Measurements from ENCODE around the gene SNTG2. TPM values are rescaled to one million over a fixed set of nuclear protein-coding genes. Genes with fewer than 3 reads are reported as not detected.

The SNTG2 gene
- total RNA-seq, 1 donor from 2014 or later = 1.0 TPM

DNA sequence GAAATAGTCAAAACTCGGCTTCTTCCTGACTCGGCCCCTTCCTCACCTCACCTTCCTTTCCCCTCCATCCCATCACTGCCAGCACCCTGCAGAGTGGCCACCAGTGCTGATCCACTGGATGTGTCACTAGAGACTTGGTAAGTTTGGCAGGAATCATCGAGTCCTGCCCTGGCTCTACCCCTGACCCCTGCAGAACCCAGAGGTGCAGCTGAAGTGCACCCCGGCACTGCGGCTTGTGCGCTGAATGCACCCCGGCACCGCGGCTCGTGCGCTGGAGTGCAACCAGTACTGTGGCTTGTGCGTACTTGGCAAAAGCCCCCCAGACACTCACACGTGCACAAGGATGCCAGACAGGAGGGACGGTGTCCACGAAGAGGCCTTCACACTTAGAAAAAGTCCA is 206.5 kb downstream of the SNTG2 start:
- no peak for DNase-seq (ENCODE audit: low spot score)
- intact Hi-C loops (cut with DNase I) = no loop called here

DNA sequence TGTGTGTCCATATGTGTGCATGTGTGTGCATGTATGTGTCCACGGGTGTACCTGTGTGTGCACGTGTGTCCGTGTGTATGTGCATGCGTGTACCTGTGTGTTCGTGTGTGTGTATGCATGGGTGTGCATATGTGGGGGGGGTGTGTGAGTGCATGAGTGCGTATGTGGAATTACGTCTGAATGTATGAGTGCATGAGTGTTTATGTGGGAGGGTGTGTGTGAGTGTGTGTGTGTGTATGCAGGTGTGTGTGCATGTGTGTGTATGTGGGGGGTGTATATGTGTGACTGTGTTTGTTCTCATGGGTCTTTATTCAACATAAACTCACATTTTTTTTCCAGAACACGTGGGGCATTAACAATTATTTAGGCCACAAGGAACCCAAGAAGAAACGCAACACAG is 208.4 kb downstream of the SNTG2 start:
- intact Hi-C loops (cut with DNase I) = no loop called here
- DNase-seq (ENCODE audit: low spot score) = no peak

DNA sequence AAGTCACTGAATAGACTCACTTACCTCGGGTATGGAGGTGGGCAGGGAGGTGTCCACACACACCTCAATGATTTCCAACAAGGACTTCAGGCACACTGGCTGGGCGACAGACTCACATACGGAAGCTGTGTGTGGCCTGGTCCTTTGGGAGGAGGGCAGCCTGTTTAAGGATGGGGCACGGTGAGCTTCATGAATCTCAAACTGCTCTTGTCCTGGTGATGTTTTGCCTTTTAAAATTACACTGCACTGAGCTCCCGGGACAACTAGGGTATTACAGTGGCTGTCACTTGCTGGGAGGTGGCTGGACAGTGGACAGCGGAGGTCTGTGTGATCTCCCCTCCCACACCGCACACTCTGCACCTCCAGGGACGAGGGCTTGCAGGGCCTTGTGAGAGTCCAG is 211.6 kb downstream of the SNTG2 start:
- no peak for DNase-seq (ENCODE audit: low spot score)
- intact Hi-C loops (cut with DNase I) = no loop called here

DNA sequence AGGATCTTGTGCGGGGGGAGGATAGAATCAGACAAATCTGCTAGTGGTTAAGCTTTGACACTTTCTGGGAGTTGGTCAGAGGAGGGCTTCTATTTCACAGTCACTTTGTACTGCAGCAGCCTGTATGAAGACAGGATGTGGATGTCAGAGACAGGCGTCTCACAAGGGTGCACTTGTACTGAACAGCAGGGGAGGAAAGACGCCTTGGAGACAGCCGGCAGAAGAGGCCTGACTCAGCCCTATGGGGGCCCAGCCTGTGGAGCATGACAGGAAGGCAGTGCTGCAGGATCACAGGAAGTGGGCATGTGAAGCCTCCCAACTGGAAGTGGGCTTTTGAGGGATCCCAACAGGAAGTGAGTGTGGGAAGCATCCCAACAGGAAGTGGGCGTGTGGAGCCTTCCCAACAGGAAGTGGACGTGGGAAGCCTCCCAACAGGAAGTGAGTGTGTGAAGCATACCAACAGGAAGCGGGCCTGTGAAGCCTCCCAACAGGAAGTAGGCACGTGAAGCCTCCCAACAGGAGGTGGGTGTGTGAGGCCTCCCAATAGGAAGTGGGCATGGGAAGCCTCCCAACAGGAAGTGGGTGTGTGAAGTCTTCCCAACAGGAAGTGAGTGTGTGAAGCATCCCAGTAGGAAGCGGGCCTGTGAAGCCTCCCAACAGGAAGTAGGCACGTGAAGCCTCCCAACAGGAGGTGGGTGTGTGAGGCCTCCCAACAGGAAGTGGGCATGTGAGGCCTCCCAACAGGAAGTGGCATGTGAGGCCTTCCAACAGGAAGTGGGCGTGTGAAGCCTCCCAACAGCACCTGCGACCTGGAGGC is 212.3 kb downstream of the SNTG2 start:
- no peak for DNase-seq (ENCODE audit: low spot score)
- intact Hi-C loops (cut with DNase I) = no loop called here

DNA sequence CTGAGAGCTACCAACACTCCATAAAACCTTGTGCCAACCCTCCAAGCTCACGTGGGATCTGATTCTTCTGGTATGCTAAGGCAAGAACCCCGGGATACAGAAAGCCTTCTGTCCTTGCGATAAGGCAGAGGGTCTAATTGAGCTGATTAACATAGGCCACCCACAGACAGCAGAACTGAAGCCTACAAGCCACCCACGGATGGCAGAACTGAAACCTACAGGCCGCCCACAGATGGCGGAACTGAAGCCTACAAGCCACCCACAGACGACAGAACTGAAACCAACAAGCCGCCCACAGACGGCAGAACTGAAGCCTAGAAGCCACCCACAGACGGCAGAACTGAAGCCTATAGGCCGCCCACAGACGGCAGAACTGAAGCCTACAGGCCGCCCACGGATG is 216.3 kb downstream of the SNTG2 start:
- no peak for DNase-seq (ENCODE audit: low spot score)
- intact Hi-C loops (cut with DNase I) = no loop called here

DNA sequence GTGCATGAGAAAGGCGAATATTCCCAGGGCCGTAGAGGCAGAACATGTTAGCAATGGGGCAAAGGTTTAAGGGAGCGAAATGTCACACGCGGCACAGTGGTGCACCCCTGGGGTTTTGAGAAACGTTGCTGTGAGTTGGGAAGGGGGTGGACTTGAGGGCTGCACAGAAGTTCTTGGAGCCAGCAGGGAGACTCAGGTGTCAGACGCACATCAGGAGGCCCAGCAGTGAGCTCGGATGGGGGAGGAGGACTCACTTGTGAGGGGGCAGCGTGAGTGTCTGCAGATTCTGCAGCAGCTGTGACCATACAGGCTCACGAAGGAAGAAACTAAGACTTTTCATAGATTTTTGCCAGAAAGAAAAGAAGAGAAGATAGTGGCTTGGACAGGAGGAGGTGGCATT is 218.2 kb downstream of the SNTG2 start:
- DNase-seq (ENCODE audit: low spot score) = no peak

DNA sequence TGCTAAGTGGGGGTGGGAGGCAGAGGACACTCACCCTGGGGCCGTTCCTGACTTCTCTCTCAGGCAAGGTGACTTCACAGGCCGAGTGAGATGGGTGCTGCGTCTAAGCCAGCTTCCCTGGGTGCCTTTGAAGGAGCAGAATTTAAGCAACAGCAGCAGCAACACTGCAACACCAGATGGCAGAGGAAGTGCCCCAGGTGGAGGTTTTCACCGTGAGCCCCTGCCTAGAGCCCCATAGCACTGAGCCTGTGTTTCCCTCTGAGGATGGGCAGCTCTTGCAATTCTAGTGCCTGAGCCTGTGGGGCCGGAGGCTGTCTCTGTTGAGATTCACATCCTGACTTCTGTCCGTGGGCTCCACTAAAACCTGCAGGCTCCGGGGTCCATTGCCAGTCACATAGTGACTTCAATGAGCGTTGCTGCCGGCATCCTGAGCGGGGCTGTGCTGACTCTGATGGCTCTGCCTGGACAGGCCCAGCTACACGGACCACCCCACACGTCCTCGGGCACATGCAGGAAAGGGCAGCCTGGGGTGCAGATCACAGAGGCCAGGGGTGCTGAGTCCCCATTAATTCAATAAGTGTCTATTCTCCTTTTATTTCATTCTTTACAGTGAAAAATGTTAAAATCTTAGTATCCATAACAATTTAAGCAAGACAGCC is 218.8 kb downstream of the SNTG2 start:
- DNase-seq (ENCODE audit: low spot score) = no peak
- intact Hi-C loops (cut with DNase I) = no loop called here

More for the DNA sequence above, 218.2 kb downstream of the SNTG2 start:
- intact Hi-C loops (cut with DNase I) = no loop called here

DNA sequence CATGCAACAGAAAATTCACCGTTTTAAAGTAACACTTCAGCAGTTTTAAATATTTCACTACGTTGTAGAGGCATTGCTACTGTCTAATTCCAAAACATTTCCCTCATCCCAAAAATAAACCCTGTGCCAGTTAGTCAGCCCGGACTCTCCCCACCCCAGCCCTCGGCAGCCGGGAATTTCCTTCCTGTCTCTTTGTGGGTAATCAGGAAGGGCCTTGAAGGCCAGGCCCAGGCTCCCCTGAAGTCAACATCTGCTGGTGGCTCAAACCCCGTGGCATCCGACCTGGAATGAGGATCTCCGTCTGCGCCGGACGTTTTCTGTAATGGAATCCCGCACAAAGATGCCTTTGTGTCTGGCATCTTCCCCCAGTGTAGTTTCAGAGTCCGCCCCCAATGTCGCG is 219.6 kb downstream of the SNTG2 start:
- intact Hi-C loops (cut with DNase I) = no loop called here
- no peak for DNase-seq (ENCODE audit: low spot score)

DNA sequence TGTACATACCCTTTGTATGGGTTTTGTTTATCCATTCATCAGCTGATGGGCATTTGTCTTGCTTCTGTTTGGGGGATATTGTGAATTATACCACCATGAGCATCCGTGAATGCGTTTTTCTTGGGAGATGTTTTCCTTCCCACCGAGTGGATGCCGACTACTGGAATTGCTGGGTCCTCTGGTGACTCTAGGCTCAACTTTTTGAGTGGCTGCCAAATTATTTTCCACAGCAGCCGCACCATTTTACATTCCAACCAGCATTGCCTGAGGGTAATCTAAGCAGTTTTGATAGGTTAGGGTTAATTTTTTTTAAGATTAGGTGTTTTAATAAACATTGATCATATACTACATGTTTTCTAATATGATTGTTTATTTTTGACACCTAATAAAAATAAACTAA is 220.1 kb downstream of the SNTG2 start:
- DNase-seq (ENCODE audit: low spot score) = no peak
- intact Hi-C loops (cut with DNase I) = no loop called here

DNA sequence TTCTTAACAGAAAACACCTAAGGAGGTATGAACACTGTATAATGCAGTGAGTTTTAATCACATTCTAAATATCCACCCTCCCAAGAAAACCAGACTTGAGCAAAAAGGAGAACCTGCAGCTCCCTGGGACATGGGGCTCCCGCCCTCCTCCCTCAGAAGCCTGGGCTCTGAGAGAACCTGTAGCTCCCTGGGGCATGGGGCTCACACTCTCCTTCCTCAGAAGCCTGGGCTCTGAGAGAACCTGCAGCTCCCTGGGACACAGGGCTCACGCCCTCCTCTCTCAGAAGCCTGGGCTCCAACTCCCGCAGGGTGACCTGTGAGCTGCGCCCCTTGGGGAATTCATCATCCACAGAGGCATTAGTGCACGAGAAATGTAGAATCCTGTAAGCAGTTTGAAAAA is 222.9 kb downstream of the SNTG2 start:
- intact Hi-C loops (cut with DNase I) = no loop called here
- no peak for DNase-seq (ENCODE audit: low spot score)

DNA sequence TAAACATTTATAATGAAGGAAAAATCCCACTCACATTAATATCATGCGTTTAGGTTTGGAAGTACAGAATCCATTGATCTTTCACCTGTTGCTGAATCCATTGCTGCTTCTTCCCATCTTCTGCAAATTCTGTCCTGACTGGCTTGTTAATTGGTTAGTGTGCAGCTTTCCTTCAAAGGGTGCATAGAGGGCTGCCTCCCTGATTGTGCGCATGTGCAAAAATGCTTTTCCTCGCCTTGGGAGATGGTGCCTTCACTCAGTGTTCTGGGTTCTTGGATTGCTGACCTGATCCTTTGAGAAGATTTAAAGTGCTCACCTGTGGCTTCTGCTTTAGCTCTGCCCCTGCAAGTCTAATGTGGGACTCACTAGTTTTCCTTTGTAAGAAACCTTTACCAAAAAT is 231.2 kb downstream of the SNTG2 start:
- intact Hi-C loops (cut with DNase I) = no loop called here
- DNase-seq (ENCODE audit: low spot score) = no peak

DNA sequence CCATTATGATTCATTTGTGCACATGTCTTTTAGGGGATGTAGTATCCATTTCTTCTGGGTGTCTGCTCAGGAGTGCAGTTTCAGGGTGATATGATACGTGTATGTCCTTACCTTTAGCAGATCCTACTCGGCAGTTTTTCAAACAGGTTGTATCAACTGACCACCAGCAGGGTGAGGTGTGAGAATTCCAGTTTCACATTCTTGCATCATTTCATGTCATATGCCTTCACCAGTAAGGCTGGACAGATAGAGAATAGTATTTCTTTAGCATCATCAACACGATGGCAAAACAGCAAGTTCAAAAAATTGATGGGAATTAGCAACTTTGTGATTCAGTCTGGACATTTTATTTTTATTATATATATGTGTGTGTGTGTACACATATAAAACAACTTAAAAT is 232.7 kb downstream of the SNTG2 start:
- DNase-seq (ENCODE audit: low spot score) = no peak
- intact Hi-C loops (cut with DNase I) = no loop called here

DNA sequence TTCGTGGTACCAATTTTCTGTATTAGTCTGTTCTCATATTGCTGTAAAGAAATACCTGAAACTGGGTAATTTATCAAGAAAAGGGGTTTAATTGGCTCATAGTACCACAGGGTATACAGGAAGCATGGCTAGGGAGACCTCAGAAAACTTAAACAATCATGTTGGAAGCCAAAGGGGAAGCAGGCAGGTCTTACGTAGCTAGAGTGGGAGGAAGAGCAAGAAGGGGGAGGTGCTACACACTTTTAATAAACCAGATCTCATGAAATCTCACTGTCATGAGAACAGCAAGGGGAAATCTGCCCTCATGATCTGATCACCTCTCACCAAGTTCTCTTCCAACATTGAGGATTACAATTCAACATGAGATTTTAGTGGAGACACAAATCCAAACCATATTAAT is 235.8 kb downstream of the SNTG2 start:
- intact Hi-C loops (cut with DNase I) = no loop called here

DNA sequence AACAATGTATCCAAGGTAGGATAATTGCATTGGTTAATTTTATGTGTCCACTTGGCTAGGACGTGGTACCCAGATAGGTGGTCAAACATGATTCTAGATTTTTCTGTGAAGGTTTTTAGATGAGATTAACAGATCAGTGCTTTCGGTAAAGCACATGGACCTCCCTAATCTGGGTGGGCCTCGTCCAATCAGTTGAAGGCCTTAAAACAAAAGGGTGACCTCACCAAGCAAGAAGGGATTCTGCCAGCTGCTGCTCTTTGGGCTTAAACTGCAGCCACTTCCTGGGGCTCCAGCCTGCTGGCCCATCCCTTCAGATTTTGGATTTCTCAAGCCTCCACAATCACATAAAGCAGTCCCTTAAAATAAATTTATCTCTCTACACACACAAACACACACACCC is 236.5 kb downstream of the SNTG2 start:
- no peak for DNase-seq (ENCODE audit: low spot score)
- intact Hi-C loops (cut with DNase I) = no loop called here

More for the DNA sequence above, 235.8 kb downstream of the SNTG2 start:
- no peak for DNase-seq (ENCODE audit: low spot score)

DNA sequence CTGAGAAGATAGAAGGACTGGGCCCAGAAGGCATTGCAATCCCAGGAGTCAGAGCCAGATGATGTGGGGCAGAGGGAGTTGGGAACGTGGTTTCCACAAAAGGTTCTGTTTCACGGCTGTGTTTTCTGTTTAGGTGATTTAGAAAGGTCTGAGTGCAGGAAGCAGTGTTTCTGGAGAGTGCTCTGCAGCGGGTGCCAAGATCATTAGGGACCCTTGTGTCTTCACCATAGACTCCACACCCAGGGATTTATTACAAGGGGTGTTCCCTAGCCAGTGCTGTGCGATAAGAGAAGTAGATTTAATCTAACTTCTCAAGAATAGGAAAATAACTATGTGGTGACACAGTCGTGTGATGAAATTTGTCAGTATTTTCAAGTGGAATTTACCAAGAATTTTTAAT is 241.5 kb downstream of the SNTG2 start:
- intact Hi-C loops (cut with DNase I) = no loop called here
- DNase-seq (ENCODE audit: low spot score) = no peak

DNA sequence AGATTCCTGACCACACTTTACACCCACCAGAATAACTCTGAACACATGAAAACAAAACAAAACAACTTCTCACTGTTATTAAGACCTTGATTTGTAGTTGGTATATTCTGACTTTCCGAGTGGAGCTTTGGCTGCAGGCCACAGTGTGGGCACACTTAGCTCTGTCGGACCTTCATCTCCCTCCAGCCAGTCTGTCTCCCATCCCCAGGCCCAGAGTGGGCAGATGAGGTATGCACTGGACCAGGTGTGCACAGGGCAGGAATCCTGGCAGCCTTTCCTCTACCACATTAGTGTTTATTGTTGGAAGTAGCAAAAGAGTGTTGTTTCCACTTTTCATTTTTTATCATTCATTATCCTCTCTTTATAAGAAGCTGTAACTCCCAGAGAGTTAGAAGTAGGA is 243.2 kb downstream of the SNTG2 start:
- DNase-seq (ENCODE audit: low spot score) = no peak
- intact Hi-C loops (cut with DNase I) = no loop called here

DNA sequence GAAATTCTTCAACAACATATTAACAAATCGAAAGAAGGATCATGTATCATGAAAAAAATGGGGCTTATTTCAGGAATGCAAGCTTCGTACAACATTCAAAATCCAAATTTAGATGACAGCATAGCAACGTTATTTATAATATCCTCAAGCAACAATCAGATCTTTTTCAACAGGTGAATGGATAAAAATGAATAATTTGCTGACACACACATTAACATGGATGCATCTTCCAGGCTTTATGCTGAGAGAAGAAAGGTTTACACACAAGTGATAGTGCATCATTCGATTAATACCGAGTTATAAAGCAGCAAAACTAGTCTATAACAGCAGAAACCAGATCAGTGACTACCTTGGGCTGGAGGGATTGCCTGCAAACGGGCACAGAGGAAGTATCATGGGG is 253.1 kb downstream of the SNTG2 start:
- intact Hi-C loops (cut with DNase I) = no loop called here
- DNase-seq (ENCODE audit: low spot score) = no peak

DNA sequence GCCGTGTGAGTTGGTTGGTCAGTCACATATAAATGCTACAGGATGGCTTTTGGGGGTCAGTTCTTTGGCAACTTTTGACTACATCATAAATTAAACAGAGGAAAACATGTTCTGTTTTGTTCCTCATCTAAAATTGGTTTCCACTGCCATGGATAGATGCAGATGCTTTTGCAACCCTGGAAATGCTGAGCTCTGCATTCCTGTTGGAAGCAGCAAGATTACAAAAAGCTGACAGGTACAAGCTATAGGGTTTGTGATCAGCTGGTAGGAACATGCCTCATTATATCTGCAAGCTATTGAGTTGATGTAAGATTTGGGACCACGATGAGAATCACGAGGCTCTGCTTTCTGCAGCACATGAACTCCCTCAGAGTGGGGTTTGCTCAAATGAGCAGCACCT is 255.2 kb downstream of the SNTG2 start:
- intact Hi-C loops (cut with DNase I) = no loop called here
- DNase-seq (ENCODE audit: low spot score) = no peak

DNA sequence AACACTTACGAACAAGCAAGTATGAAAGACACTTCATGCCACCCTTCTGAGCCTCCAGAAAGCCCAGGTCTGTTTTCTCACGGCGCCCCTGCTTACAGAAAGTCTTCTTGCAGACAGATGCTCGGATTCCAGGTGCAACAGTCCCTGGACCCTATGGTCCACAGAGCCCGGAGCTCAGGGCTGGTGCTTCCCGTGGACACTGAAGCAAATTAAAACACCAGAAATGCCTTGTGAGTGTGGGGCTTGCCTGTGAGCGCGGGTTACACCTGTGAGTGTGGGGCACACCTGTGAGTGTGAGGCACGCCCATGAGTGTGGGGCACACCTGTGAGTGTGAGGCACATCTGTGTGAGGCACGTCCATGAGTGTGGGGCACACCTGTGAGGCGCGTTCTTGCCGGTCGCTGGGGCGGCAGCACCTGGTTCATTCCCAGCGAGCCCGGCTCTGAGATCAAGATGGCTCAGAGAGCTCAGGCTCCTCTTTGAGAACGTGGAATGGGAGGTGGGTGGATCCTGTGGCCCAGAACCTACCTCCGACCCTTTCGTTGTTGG is 257.4 kb downstream of the SNTG2 start:
- DNase-seq (ENCODE audit: low spot score) = no peak
- intact Hi-C loops (cut with DNase I) = no loop called here

DNA sequence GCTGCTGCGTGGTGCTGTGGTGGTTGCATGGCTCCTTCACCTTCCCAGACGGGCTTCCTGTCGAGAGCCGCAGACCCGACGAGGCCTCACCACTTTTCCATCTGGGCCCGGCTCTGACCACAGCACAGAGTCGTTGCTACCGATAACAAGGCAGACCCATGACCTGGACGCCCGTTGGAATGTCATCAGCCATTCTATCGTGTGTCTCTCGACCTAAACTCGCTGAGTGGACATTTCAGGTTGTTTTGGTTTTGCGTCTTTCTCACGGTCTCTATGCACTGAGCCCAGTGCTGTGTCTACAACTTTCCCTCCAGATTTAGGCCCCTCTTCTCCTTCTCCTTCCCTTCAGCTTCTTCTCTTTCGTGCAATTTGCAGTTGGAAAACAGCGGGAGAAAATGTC is 257.9 kb downstream of the SNTG2 start:
- no peak for DNase-seq (ENCODE audit: low spot score)
- intact Hi-C loops (cut with DNase I) = no loop called here

DNA sequence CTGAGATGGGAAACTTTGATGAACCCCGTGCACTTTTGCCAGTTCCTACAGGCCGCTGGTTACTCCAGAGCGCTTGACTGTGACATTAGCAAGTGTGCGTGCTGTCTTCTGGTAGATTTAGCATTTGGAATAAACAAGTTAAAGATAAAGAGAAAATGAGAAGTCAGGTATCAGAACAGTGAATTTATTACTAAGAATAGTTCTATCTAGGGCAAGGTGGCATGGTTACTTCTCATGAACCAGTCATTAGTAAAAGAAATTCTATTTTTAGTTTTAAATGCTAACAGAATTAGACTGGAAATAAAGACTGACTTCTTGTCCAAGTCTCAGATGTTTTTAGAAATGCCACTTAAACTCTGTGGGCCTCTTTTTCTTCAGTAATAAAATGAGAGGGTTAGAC is 258.6 kb downstream of the SNTG2 start:
- intact Hi-C loops (cut with DNase I) = no loop called here
- DNase-seq (ENCODE audit: low spot score) = no peak

All from cardiac septum (tissue), 1 donor.